IPS-20b (cell line): ENCODE data around the gene ARHGAP6.

ENCODE experiments used
- H3K27ac ChIP-seq: one replicate; pipeline ENCODE4 v1.5.1; 2013; ENCODE audit warnings: low read length
- H3K27me3 ChIP-seq: 2 replicates; pipeline ENCODE4 v1.6.1; 2013; ENCODE audit warnings: mild to moderate bottlenecking, low read length, inconsistent platforms; ENCODE audit not compliant: insufficient read depth
- H3K36me3 ChIP-seq: 2 replicates; pipeline ENCODE4 v1.6.1; 2013; ENCODE audit warnings: low read depth, mild to moderate bottlenecking, inconsistent platforms, low read length, moderate library complexity; ENCODE audit not compliant: insufficient read depth
- H3K4me1 ChIP-seq: 2 replicates; pipeline ENCODE4 v1.6.1; 2013; ENCODE audit warnings: mild to moderate bottlenecking, control low read depth, inconsistent platforms, low read length, moderate library complexity; ENCODE audit not compliant: insufficient read depth
- H3K4me3 ChIP-seq: 2 replicates; pipeline ENCODE4 v1.5.1; 2013; ENCODE audit warnings: mild to moderate bottlenecking, low read length, inconsistent platforms
- H3K9ac ChIP-seq: 2 replicates; pipeline ENCODE4 v1.6.1; 2013; ENCODE audit warnings: low read depth, mild to moderate bottlenecking, inconsistent platforms, low read length, moderate library complexity
- H3K9me3 ChIP-seq: 2 replicates; pipeline ENCODE4 v1.6.1; 2013; ENCODE audit warnings: mild to moderate bottlenecking, low read depth, low read length, inconsistent platforms; ENCODE audit not compliant: insufficient read depth

Gene ARHGAP6

DNA sequence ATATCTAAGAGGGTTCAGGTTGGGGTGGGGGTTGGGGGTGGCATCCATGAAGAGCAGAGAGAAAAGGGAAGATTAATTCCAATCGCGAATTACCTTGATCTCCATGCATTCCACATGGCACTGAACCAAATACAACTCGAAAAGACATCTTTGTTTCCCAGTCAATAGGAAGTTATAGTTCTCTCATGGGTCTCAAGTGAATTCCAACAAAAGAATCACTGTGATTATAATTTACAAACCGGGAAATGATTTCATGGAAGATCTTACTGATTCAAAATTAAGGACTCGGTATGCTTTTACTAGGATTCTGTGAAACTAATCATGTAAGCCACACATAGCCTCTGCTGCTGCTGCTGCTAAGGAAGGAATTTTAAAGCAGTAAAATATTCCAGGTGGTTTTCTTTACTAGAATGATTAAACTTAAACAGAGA is 399.1 kb downstream of the ARHGAP6 start:
- no peaks in the 10 kb centered on the region for H3K27me3 ChIP-seq
- H3K27ac ChIP-seq, result no peak overlapping the region
- no peaks in the 10 kb centered on the region for H3K36me3 ChIP-seq
- no peak overlapping the region for H3K9ac ChIP-seq
- no peaks in the 10 kb centered on the region for H3K9me3 ChIP-seq
- no peaks in the 10 kb centered on the region; the same call in 1 of the 2 replicates for H3K4me1 ChIP-seq
- H3K4me3 ChIP-seq, result no peak overlapping the region

DNA sequence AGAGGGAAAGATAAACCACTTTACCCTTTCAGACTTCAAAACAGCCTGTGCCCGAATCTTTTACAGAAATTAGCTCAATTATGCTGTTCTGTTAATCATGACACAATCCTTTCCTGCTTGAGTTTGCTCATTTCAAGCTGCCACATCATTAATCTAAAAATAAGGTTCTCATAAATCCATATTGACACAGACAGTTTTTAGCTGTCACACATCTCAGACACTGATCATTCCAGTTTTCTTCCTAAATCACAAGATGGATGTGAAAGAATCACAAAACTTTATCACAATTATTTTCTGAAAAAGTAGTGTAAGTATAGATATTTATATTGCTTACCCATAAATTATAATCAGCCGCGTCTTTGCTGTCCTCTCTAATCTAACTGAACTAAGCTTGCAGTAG is 400.4 kb downstream of the ARHGAP6 start:
- Histone ChIP-seq H3K4me3 (no peak overlapping the region), H3K27me3 (no peaks in the 10 kb centered on the region), H3K9ac (no peak overlapping the region), H3K27ac (no peak overlapping the region), H3K36me3 (no peaks in the 10 kb centered on the region), H3K9me3 (no peaks in the 10 kb centered on the region), H3K4me1 (no peaks in the 10 kb centered on the region; the same call in 1 of the 2 replicates)

DNA sequence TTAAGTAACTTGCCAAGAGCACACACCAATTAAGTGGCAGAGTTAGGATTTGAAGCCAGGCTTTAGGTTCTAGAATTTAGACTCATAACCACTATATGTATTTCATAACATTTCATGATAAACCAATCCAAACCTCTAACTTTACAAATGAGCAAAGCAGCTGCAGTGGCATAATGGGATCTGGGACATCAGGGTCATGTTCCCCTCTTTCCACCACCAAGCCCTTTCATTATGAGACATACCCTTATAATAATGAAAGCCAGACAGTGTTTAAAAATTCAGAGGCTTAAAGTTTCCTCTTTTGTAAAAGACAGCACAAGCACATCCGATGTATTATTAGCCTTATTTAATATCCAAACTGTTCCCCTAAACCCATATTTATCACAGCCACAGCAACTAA is 400.8 kb downstream of the ARHGAP6 start:
- no peak overlapping the region for H3K9ac ChIP-seq
- H3K36me3 ChIP-seq, result no peaks in the 10 kb centered on the region
- no peak overlapping the region for H3K27ac ChIP-seq
- no peaks in the 10 kb centered on the region for H3K4me1 ChIP-seq
- H3K9me3 ChIP-seq, result no peaks in the 10 kb centered on the region
- H3K27me3 ChIP-seq, result no peaks in the 10 kb centered on the region
- H3K4me3 ChIP-seq, result no peak overlapping the region

DNA sequence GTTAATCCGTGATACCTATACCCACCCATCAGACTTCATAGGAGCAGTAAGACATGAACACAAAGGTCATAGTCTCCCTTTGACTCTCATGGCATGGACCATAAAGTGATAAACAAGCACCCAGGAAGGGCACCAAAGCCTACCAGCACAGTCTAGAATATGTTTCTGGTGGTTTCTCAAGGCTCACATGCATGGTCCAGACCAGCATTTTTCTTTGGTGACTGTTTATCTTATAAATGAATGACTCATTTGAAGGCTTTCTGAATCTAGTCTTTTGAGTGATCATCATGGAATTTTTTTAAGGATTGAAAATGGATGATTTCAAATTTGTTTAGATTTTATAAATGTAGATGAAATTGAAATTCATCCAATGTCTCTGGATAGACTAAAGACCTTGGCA is 404.5 kb downstream of the ARHGAP6 start:
- Histone ChIP-seq H3K27ac (no peak overlapping the region), H3K9ac (no peak overlapping the region), H3K36me3 (no peaks in the 10 kb centered on the region), H3K4me1 (no peaks in the 10 kb centered on the region), H3K9me3 (no peaks in the 10 kb centered on the region), H3K27me3 (no peaks in the 10 kb centered on the region), H3K4me3 (no peak overlapping the region)

DNA sequence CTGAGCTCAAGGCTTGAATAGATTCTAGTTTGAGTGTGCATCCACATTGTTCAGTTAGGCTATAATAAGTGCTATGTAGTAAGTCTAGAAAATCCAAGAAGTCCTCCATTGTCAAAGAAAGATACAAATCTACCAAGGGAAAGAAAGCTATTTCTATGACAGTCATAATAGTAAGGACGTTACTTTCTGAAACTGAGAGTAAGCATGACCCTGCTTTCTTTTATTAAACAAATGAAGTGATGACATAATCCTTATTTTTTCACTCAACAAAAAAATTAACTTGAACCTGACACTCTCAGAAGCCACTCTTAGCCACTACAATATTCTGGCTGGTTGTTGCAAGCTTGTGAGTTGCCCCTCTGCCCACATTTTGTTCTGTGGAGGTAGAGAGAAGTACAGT is 406.3 kb downstream of the ARHGAP6 start:
- H3K36me3 ChIP-seq, result no peaks in the 10 kb centered on the region
- H3K4me1 ChIP-seq, result no peaks in the 10 kb centered on the region
- no peaks in the 10 kb centered on the region for H3K27me3 ChIP-seq
- H3K9ac ChIP-seq, result no peak overlapping the region
- no peak overlapping the region for H3K27ac ChIP-seq
- H3K4me3 ChIP-seq, result no peak overlapping the region
- H3K9me3 ChIP-seq, result no peaks in the 10 kb centered on the region

DNA sequence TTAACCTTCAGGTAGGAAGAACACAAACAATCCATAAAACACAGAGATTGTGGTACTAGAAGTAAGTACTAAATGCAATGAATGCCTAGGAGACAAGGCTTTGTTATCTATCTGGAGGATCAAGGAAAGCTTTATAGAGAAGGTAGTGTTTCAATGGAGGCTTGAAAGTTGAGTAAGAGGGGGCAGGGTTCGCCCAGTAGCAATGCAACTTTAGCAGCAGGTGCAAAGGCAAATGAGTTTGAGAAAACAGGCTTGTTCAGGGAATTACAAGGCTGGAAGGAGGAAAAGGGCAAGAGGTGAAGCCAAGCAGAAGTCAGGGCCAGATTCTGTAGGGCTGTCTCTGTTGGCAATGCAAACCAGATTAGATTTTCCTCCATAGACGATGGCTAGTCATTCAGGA is 408.0 kb downstream of the ARHGAP6 start:
- Histone ChIP-seq H3K9me3 (no peaks in the 10 kb centered on the region), H3K4me3 (no peak overlapping the region), H3K9ac (no peak overlapping the region), H3K4me1 (no peaks in the 10 kb centered on the region), H3K36me3 (no peaks in the 10 kb centered on the region), H3K27me3 (no peaks in the 10 kb centered on the region), H3K27ac (no peak overlapping the region)

DNA sequence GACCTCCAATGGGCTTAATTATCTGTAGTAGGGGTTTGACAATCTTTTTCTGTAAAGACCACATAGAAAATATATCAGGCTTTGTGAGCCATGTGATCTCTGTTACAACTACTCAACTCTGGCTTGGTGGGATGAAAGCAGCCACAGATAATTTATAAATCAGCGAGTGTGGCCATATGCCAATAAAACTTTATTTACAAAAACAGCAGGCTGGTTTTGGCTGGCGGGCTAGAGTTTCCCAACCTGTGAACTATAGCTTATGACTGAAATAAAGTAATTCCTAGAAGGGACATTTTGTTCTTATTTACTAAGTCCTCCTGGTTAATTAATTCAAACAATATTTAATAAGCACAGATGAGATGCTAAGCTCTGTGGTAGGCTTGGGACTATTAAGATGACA is 408.4 kb downstream of the ARHGAP6 start:
- Histone ChIP-seq H3K27me3 (no peaks in the 10 kb centered on the region), H3K9ac (no peak overlapping the region), H3K4me1 (no peaks in the 10 kb centered on the region), H3K27ac (no peak overlapping the region), H3K9me3 (no peaks in the 10 kb centered on the region), H3K4me3 (no peak overlapping the region), H3K36me3 (no peaks in the 10 kb centered on the region)

DNA sequence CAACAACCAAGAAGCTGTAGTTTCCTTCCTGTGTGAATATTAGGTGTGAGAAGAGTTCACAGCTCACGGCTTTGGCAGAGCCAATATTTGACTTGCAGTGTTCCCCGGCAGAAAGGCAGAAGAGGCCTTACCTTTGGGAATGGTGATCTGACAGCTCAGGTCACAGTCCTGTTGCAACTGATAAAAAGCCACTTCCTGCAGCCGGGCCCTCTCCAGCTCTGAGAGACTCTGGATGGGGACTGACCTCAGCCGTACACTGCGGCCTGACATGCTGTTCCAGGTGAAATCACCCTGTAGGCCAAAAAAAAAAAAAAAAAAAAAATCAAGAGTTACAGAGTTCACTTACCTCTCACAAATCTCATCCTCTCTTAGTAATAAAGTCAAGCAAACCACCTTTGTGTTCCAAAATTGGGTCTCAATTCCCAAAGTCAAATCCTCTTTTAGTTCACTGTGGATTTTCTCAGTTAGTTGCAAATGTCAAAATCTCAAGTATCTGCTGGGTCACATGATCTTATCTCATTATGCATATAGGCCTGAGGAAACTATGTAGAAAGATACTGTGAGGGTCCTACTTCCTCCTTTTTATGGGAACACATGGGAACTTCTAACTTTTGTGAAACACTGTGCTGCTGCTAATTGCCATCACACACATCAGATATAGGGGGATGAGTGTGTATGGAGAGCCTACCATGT is 411.2 kb downstream of the ARHGAP6 start:
- no peaks in the 10 kb centered on the region for H3K27me3 ChIP-seq
- no peaks in the 10 kb centered on the region for H3K9me3 ChIP-seq
- no peak overlapping the region for H3K9ac ChIP-seq
- H3K4me1 ChIP-seq, result no peaks in the 10 kb centered on the region
- H3K27ac ChIP-seq, result no peak overlapping the region
- no peak overlapping the region for H3K4me3 ChIP-seq
- no peaks in the 10 kb centered on the region for H3K36me3 ChIP-seq

DNA sequence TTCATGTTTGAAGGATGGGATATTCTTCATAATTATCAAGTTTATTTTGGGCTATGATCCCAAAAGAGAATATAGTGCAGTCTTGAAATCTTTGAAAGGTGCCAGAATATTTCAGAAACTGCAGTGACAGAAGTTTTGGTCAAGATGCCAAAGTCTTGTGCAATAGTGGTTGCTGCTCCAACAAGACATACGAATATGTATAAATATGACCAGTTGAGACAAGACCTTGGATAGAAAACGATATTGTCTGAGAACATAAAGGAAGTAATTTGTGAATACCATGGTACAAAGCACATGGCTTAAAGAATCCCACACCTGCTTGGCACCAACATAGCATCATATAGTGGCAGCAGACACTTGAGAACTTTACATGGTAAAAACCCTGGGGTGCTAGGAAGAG is 421.1 kb downstream of the ARHGAP6 start:
- Histone ChIP-seq H3K4me1 (no peaks in the 10 kb centered on the region), H3K27me3 (no peaks in the 10 kb centered on the region)

DNA sequence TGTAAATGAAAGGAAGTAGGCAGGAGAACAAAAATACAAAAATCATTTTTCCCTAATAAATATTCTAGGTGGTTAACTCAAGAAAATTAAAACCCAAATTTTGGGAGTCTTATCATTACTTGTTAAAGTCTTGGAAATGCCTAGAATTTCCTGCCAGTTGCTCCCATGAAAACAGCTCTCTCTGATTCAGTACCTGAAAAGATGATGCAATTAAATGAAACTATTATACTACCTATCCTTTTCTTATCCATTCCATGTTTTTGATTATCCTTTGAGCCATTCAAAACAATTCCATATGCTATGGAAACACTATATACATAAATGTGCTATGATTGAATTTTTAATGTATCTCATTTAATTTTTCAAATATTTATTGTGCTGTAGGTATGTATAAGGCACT is 423.0 kb downstream of the ARHGAP6 start:
- H3K9ac ChIP-seq, result no peak overlapping the region
- no peaks in the 10 kb centered on the region for H3K9me3 ChIP-seq
- H3K4me1 ChIP-seq, result no peaks in the 10 kb centered on the region
- H3K36me3 ChIP-seq, result no peaks in the 10 kb centered on the region
- no peaks in the 10 kb centered on the region for H3K27me3 ChIP-seq
- no peak overlapping the region for H3K4me3 ChIP-seq
- no peak overlapping the region for H3K27ac ChIP-seq

More for the DNA sequence above, 421.1 kb downstream of the ARHGAP6 start:
- Histone ChIP-seq H3K9me3 (no peaks in the 10 kb centered on the region), H3K4me3 (no peak overlapping the region), H3K27ac (no peak overlapping the region), H3K36me3 (no peaks in the 10 kb centered on the region), H3K9ac (no peak overlapping the region)

DNA sequence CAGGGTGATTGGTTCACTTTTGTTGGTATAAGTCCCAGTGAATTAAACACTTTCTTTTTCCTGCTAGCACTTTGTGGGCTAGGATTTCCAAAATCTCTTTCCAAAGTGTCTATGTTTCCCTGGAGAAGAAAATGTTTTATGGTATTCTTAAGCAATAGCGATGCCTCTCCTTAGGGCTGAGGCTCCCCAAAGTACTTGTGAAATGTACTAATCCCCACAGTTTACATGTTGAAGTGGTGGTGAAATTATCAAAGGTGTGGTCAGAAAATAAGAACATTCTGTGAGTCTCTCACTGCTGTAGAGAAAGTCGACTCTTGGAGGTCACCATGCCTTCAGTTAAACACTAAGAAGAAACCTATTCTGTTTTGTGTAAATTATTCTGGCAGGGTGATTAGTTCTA is 424.0 kb downstream of the ARHGAP6 start:
- no peak overlapping the region for H3K4me3 ChIP-seq
- no peak overlapping the region for H3K9ac ChIP-seq
- H3K4me1 ChIP-seq, result no peaks in the 10 kb centered on the region
- H3K27me3 ChIP-seq, result no peaks in the 10 kb centered on the region
- no peak overlapping the region for H3K27ac ChIP-seq
- no peaks in the 10 kb centered on the region for H3K36me3 ChIP-seq
- H3K9me3 ChIP-seq, result no peaks in the 10 kb centered on the region

DNA sequence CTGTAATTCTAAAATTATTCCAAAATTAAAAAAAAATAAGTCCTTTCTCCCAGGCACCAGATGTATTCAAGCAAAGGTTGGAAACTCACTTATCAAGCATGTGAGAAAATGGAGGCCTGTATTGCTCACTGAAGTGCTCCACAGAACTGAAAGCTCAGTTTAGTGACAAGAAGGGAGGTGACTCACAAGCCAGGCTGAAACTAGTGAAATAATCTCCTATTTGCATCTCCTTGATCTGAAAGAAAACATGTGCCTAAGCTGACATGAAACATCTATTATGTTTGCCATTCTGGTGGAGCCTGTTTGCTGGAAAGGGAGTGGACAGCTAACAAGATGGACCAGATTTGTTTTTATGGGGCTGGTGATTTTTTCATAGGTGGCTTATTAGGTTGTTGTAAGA is 426.5 kb downstream of the ARHGAP6 start:
- H3K9me3 ChIP-seq, result no peaks in the 10 kb centered on the region; the same call in 1 of the 2 replicates
- no peaks in the 10 kb centered on the region for H3K4me1 ChIP-seq
- H3K36me3 ChIP-seq, result no peaks in the 10 kb centered on the region
- no peak overlapping the region for H3K9ac ChIP-seq
- H3K27ac ChIP-seq, result no peak overlapping the region
- no peak overlapping the region for H3K4me3 ChIP-seq
- no peaks in the 10 kb centered on the region for H3K27me3 ChIP-seq
